Endothelial cell (in vitro differentiated cells): ENCODE results near the gene AHRR. TPM values are rescaled to one million over a fixed set of nuclear protein-coding genes. Genes with fewer than 3 reads are reported as not detected.

Source experiments
- DNase-seq: peaks from one replicate; pipeline ENCODE4 v3.0.0; 2021; ENCODE audit warnings: low spot score
- H3K27ac Mint-ChIP-seq: one replicate; pipeline ENCODE4 v1.8.0; 2021; ENCODE audit warnings: mixed read lengths, inconsistent platforms; ENCODE audit not compliant: unreplicated experiment
- H3K27me3 Mint-ChIP-seq: one replicate; pipeline ENCODE4 v1.8.0; 2021; ENCODE audit warnings: mild to moderate bottlenecking, moderate library complexity, mixed read lengths, inconsistent platforms; ENCODE audit not compliant: unreplicated experiment
- H3K36me3 Mint-ChIP-seq: one replicate; pipeline ENCODE4 v1.8.0; 2021; ENCODE audit warnings: mild to moderate bottlenecking, low read depth, mixed read lengths, inconsistent platforms; ENCODE audit not compliant: unreplicated experiment
- H3K4me1 Mint-ChIP-seq: one replicate; pipeline ENCODE4 v1.8.0; 2021; ENCODE audit warnings: mild to moderate bottlenecking, mixed read lengths, inconsistent platforms; ENCODE audit not compliant: unreplicated experiment
- H3K4me3 Mint-ChIP-seq: one replicate; pipeline ENCODE4 v1.8.0; 2021; ENCODE audit warnings: mild to moderate bottlenecking, mixed read lengths, inconsistent platforms; ENCODE audit not compliant: unreplicated experiment
- H3K9me3 Mint-ChIP-seq: one replicate; pipeline ENCODE4 v1.8.0; 2021; ENCODE audit warnings: mixed read lengths, inconsistent platforms; ENCODE audit not compliant: unreplicated experiment
- total RNA-seq: library from RNA; stranded (reverse); fragmentation: NEBNext Ultra II Directional; extraction: Animal tissue kit (Norgen Biotek cat#: 25700); gene quantifications from one replicate; pipeline ENCODE4 v1.2.1, GENCODE V29; 2021; ENCODE audit not compliant: unreplicated experiment
- TF ChIP-seq, protein P1 (sequence below): fragments of 200-600 bp; sonication (generic); IDR thresholded peaks from one replicate; pipeline ENCODE4 v1.5.0; 2021; ENCODE audit warnings: antibody characterized with exemption; ENCODE audit not compliant: unreplicated experiment

The AHRR gene
- total RNA-seq, 1 donor from 2014 or later, result 8.7 TPM

DNA sequence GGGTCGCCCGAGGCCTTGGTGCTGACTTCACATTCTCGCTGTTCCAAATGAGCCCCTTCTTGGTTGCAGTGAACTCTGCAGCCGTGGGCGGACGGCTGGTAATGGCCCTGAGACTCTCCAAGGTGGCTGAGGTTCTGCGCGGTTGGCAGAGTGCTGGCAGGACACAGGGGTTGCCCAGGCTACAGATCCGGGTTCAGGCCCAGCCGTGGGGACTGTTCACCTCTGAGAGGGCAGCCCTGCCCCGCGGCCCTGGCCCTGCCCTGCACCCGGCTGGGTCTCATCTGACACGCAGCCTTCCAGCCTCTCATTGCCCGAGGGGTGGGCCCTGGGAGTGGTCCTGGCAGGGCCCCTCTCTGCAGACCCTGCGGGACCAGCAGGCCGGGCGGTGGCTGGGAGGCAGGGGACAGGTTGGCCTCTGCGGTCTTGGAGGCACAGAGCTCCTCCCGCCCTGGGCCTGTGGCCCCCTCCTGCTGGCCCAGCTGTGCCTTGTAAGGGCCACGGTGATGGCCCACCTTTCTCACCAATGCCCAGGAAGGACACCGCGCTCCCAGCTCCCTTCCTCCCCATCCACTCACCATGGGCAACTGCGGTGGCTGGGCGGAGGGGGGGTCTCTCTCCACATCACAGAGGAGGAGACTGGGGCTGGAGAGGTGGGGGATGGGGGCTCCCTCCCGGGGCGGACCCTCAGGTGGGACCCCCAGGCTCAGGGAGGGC lies 51.6 kb downstream of the AHRR start:
- Mint-ChIP-seq H3K9me3 (no peaks in the 10 kb centered on the region), H3K4me1 (peaks cover 14% of the 10 kb centered on the region), H3K27me3 (peaks cover 6% of the 10 kb centered on the region), H3K27ac (no peak overlapping the region), H3K36me3 (no peaks in the 10 kb centered on the region), H3K4me3 (no peak overlapping the region)
- TF ChIP-seq, protein P1, sequence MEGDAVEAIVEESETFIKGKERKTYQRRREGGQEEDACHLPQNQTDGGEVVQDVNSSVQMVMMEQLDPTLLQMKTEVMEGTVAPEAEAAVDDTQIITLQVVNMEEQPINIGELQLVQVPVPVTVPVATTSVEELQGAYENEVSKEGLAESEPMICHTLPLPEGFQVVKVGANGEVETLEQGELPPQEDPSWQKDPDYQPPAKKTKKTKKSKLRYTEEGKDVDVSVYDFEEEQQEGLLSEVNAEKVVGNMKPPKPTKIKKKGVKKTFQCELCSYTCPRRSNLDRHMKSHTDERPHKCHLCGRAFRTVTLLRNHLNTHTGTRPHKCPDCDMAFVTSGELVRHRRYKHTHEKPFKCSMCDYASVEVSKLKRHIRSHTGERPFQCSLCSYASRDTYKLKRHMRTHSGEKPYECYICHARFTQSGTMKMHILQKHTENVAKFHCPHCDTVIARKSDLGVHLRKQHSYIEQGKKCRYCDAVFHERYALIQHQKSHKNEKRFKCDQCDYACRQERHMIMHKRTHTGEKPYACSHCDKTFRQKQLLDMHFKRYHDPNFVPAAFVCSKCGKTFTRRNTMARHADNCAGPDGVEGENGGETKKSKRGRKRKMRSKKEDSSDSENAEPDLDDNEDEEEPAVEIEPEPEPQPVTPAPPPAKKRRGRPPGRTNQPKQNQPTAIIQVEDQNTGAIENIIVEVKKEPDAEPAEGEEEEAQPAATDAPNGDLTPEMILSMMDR, result no peak
- no peak for DNase-seq

DNA sequence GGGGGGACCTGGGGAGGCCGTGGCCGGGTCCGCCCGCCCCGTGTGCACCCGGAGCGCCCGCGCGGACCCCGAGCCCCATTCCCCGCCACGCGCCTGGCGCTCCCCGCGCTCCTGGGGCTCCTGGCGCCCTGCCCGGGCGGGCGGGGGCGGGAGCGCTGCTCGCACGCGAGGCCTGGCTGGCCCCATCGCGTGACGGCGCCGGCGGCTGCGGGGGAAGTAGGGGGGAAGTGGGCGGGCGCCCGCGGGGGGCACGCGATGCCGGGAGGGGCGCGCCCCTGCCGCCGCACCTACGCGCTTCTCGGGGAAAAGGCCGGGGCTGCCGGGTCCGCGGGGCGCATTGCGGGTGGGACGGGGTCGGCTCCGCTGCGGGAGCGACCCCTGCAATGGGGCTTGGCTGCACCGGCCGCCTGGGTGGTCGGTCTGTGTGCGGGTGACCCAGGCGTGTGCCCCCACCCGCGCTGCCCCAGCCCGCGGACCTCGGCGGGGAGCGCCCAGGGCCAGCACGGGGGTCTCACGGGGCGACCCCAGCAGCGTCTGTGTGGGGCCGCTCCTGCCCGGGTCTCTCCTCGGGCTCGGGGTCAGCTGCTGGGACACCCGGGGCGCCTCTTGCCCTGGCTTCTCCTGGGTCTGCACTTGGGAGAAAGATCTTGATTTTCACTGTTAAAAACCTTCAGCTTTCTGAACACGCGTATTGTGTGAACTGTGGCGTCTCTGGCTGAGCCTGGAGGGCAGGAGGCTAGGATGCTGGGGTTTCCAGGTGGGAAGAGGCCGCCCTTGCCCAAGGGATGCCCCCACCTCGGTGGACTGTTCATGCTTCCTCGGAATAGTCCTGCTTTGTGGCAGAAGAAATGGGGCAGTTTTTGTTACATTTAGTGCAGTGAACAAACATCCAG lies 52.4 kb downstream of the AHRR start:
- DNase-seq, result peak; percentile 39
- Mint-ChIP-seq H3K4me3 (no peak overlapping the region), H3K9me3 (no peaks in the 10 kb centered on the region), H3K27ac (no peak overlapping the region), H3K4me1 (peaks cover 11% of the 10 kb centered on the region), H3K36me3 (no peaks in the 10 kb centered on the region), H3K27me3 (peaks cover 10% of the 10 kb centered on the region)
- TF ChIP-seq, protein P1, result no peak

DNA sequence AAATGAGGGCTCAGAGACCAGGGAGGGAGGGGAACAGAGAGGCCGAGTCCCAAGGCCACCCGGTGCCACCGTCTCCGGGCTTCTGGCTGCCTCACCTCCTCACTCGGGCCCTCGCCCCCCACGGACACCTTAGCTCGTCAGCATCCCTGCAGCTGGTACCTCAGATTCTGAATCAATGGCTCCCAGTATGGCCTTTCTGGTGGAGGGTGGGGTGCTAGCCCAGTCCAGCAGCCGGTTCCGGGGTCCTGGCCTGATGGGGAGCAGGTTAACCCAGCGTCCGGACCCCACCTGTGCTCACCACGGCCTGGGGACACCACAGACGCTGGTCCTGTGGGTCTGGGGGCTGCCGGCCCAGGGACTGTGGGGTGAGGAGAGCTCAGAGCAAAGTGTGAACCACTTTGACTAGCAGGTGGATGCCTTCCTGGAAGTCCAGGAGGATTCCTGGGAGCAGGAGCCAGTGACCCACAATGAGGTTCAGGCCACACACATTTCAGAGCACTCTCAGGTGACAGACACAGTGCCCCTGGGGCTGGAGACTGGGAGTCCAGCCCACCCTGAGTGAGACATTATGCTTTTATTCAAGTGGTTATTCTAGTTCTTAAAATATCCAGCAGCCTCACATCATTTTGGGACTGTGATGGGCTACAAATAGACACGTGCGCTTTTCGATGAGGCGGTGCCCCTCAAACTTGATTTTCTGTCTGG lies 53.3 kb downstream of the AHRR start:
- Mint-ChIP-seq H3K27ac (no peak overlapping the region), H3K9me3 (no peaks in the 10 kb centered on the region), H3K27me3 (peaks cover 12% of the 10 kb centered on the region), H3K4me1 (peaks cover 8% of the 10 kb centered on the region), H3K4me3 (peak overlapping the region; percentile 31), H3K36me3 (no peaks in the 10 kb centered on the region)
- no peak for DNase-seq
- TF ChIP-seq, protein P1, result no peak

DNA sequence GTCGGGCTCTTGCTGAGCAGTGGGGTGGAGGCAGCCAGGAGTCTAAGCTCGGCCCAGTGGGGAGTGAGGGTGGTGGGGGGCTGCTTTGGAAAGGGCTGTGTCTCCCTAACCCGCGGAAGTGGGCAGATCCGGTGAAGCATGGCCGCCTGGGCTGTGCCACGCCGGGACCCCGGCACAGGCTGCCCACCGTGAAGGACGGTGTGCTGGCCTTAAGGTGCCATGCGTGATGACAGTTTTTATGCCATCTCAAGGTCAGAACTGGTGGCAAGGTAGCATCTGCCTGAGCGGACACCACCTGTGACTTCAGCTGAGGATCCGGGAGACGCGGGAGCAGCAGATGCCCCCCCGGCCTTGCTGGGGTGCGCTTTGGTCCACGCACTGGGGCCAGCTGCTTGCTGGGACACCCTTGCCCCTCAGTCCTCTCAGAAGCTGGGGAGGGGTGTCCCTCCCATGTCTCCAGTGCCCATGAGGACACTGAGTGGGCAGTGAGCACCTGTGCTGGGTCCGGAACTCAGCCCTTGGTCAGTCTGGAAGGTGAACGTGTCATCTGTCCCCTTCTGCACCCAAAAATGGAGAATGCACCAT lies 53.9 kb downstream of the AHRR start:
- Mint-ChIP-seq H3K4me3 (peak overlapping the region; percentile 31), H3K27ac (no peak overlapping the region), H3K9me3 (no peaks in the 10 kb centered on the region), H3K27me3 (peaks cover 10% of the 10 kb centered on the region), H3K36me3 (no peaks in the 10 kb centered on the region), H3K4me1 (peaks cover 8% of the 10 kb centered on the region)
- TF ChIP-seq, protein P1, result no peak
- no peak for DNase-seq
